Endodermal cell (in vitro differentiated cells): ENCODE results near the gene CCR2. TPM values are rescaled to one million over a fixed set of nuclear protein-coding genes. Genes with fewer than 3 reads are reported as not detected.

Experiments used
- DNase-seq: peaks from one replicate; pipeline ENCODE4 v3.0.0-alpha.2; 2017
- H3K27ac ChIP-seq: 2 replicates; pipeline ENCODE4 v1.5.1; 2013; ENCODE audit warnings: mild to moderate bottlenecking, low read depth, low read length, moderate library complexity
- H3K27me3 ChIP-seq: 2 replicates; pipeline ENCODE4 v1.6.1; 2013; ENCODE audit warnings: mild to moderate bottlenecking, low read length, moderate library complexity; ENCODE audit not compliant: insufficient read depth, control insufficient read depth, poor library complexity, severe bottlenecking
- H3K36me3 ChIP-seq: 2 replicates; pipeline ENCODE4 v1.7.0; 2013; ENCODE audit warnings: mild to moderate bottlenecking, low read length, moderate library complexity; ENCODE audit not compliant: control insufficient read depth, insufficient read depth
- H3K4me1 ChIP-seq: one replicate; pipeline ENCODE4 v1.7.0; 2013; ENCODE audit warnings: low read length; ENCODE audit not compliant: control insufficient read depth, insufficient read depth
- H3K4me3 ChIP-seq: 2 replicates; pipeline ENCODE4 v1.5.1; 2013; ENCODE audit warnings: mild to moderate bottlenecking, low read length, moderate library complexity
- H3K9ac ChIP-seq: 2 replicates; pipeline ENCODE4 v1.6.1; 2013; ENCODE audit warnings: mild to moderate bottlenecking, low read length, moderate library complexity; ENCODE audit not compliant: poor library complexity, severe bottlenecking; ENCODE audit errors: extremely low read depth
- H3K9me3 ChIP-seq: 2 replicates; pipeline ENCODE4 v1.6.1; 2013; ENCODE audit warnings: mild to moderate bottlenecking, low read length, moderate library complexity; ENCODE audit not compliant: control insufficient read depth
- H3K27ac Mint-ChIP-seq: 2 replicates; pipeline ENCODE4 v1.8.0; 2020; ENCODE audit warnings: mixed read lengths
- H3K27me3 Mint-ChIP-seq: 2 replicates; pipeline ENCODE4 v1.8.0; 2021; ENCODE audit warnings: mild to moderate bottlenecking, mixed read lengths; ENCODE audit not compliant: insufficient read depth
- H3K36me3 Mint-ChIP-seq: 2 replicates; pipeline ENCODE4 v1.8.0; 2020; ENCODE audit warnings: low read depth, mixed read lengths
- H3K4me1 Mint-ChIP-seq: 2 replicates; pipeline ENCODE4 v1.8.0; 2020; ENCODE audit warnings: mixed read lengths
- H3K4me3 Mint-ChIP-seq: 2 replicates; pipeline ENCODE4 v1.8.0; 2020; ENCODE audit warnings: mild to moderate bottlenecking, moderate library complexity, mixed read lengths
- H3K9me3 Mint-ChIP-seq: 2 replicates; pipeline ENCODE4 v1.8.0; 2020; ENCODE audit warnings: mild to moderate bottlenecking, mixed read lengths
- CTCF ChIP-seq: fragments of 200-600 bp; sonication (generic); conservative IDR thresholded peaks from 2 replicates; pipeline ENCODE4 v1.5.0; 2021; ENCODE audit warnings: antibody characterized with exemption, mild to moderate bottlenecking
- WGBS, 2 experiments: methylation state at CpG; one replicate each; pipeline versions ENCODE4 v1.1.5 to v1.1.7; 2013; ENCODE audit warnings: missing lambda C conversion rate in 2 of 2, mixed read lengths in 1 of 2; ENCODE audit not compliant: insufficient coverage in 1 of 2, insufficient read length in 1 of 2; 5-methylcytosine and 5-hydroxymethylcytosine counted together
- total RNA-seq, 2 donors: library from RNA; stranded (reverse); fragmentation: NEBNext Ultra II Directional in 1 of 2; extraction: Animal tissue kit (Norgen Biotek cat#: 25700) in 1 of 2; gene quantifications; 2 replicates in 1 of 2; 3 replicates in 1 of 2; pipeline ENCODE4 v1.2.1, GENCODE V29; 2021

CCR2 gene
- total RNA-seq, 2 donors from 2014 or later = not detected

GRCh38 chr3:46374755-46375154 is 20.8 kb downstream of the CCR2 start:
- no peak overlapping the region for H3K27ac Mint-ChIP-seq
- no peaks in the 10 kb centered on the region for H3K9me3 ChIP-seq
- H3K4me3 Mint-ChIP-seq = no peak overlapping the region
- H3K36me3 ChIP-seq = no peaks in the 10 kb centered on the region
- no peak overlapping the region for H3K9ac ChIP-seq
- no peak for DNase-seq
- peaks cover 5% of the 10 kb centered on the region for H3K4me1 Mint-ChIP-seq
- H3K4me3 ChIP-seq = no peak overlapping the region
- no peaks in the 10 kb centered on the region for H3K9me3 Mint-ChIP-seq
- no peak overlapping the region for H3K27ac ChIP-seq
- peaks cover 8% of the 10 kb centered on the region for H3K4me1 ChIP-seq
- no peaks in the 10 kb centered on the region for H3K36me3 Mint-ChIP-seq
- H3K27me3 ChIP-seq = no peaks in the 10 kb centered on the region
- peaks cover 3% of the 10 kb centered on the region for H3K27me3 Mint-ChIP-seq
- WGBS, 2 experiments = 90% methylated on average over 2 to 3 of the region's 3 CpGs
- TF ChIP-seq CTCF = no peak

GRCh38 chr3:46375218-46375617 is 21.3 kb downstream of the CCR2 start:
- Histone ChIP-seq H3K9ac (no peak overlapping the region), H3K9me3 (no peaks in the 10 kb centered on the region), H3K27me3 (no peaks in the 10 kb centered on the region), H3K4me1 (peaks cover 4% of the 10 kb centered on the region), H3K27ac (no peak overlapping the region), H3K4me3 (no peak overlapping the region), H3K36me3 (no peaks in the 10 kb centered on the region)
- no peak for TF ChIP-seq CTCF
- H3K27me3 Mint-ChIP-seq = peaks cover 3% of the 10 kb centered on the region
- H3K4me3 Mint-ChIP-seq = no peak overlapping the region
- H3K36me3 Mint-ChIP-seq = no peaks in the 10 kb centered on the region
- H3K9me3 Mint-ChIP-seq = no peaks in the 10 kb centered on the region
- no peak for DNase-seq
- H3K4me1 Mint-ChIP-seq = peaks cover 9% of the 10 kb centered on the region
- WGBS, 2 experiments = 92% methylated on average over 2 of the region's 2 CpGs; no CpG with 5 or more reads in 1 of the 2 experiments
- H3K27ac Mint-ChIP-seq = no peak overlapping the region

DNA sequence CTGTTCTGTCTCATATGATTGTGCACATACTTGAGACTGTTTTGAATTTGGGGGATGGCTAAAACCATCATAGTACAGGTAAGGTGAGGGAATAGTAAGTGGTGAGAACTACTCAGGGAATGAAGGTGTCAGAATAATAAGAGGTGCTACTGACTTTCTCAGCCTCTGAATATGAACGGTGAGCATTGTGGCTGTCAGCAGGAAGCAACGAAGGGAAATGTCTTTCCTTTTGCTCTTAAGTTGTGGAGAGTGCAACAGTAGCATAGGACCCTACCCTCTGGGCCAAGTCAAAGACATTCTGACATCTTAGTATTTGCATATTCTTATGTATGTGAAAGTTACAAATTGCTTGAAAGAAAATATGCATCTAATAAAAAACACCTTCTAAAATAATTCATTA is 21.9 kb downstream of the CCR2 start:
- Mint-ChIP-seq H3K36me3 (no peaks in the 10 kb centered on the region), H3K27me3 (peaks cover 3% of the 10 kb centered on the region), H3K9me3 (no peaks in the 10 kb centered on the region), H3K27ac (no peak overlapping the region), H3K4me3 (no peak overlapping the region), H3K4me1 (peaks cover 12% of the 10 kb centered on the region)
- Histone ChIP-seq H3K4me1 (peaks cover 7% of the 10 kb centered on the region), H3K36me3 (no peaks in the 10 kb centered on the region), H3K27me3 (no peaks in the 10 kb centered on the region), H3K4me3 (no peak overlapping the region), H3K9me3 (no peaks in the 10 kb centered on the region), H3K9ac (no peak overlapping the region), H3K27ac (no peak overlapping the region)
- no peak for TF ChIP-seq CTCF
- 43 to 67% methylated on average over 1 to 2 of the region's 2 CpGs for WGBS, 2 experiments
- no peak for DNase-seq
